Gastroesophageal sphincter (tissue), 3 donors: ENCODE results near the gene CCL18.

ENCODE experiments used
- CTCF ChIP-seq, 4 experiments: fragments of 200-600 bp in 2 of 4; fragments of 450-650 bp in 2 of 4; sonication (generic) in 1 of 4; IDR thresholded peaks; one replicate each; pipeline ENCODE4 v1.5.1; 2017 to 2019; ENCODE audit warnings: antibody characterized with exemption in 4 of 4, mild to moderate bottlenecking in 2 of 4, moderate library complexity in 2 of 4
- POLR2A ChIP-seq, 2 donors: fragments of 450-650 bp; IDR thresholded peaks; one replicate each; pipeline ENCODE4 v1.6.1; 2017; ENCODE audit warnings: antibody characterized with exemption in 2 of 2, mild to moderate bottlenecking in 2 of 2, moderate library complexity in 1 of 2
- POLR2AphosphoS5 ChIP-seq: sonication (generic); formaldehyde crosslinking; IDR thresholded peaks from one replicate; pipeline ENCODE4 v1.6.1; 2017; ENCODE audit warnings: antibody characterized with exemption

DNA sequence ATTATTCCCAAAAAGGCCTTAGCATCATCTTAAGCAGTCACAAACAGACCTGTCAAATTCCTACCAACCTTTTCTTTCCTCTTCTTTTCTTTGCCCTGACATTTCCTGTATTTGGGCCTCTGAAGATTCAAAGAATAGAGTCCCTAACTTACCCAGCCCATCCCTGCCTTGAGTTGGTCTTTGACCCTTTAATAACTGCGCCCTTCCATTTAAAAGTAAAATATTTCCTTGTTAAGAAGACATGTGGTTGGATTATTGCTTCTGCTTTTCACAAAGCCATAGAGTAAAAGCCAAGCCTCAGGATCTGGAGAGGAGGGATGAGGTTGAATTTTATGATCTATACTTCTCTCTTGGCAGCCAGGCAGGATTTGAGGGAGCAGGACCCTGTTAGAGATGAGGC is 33.1 kb upstream of the CCL18 start:
- TF ChIP-seq POLR2A (IDR thresholded peaks at IDR 0.05): no peak
- TF ChIP-seq CTCF (IDR thresholded peaks at IDR 0.05): no peak
- TF ChIP-seq POLR2AphosphoS5: no peak
